Esophagus muscularis mucosa (tissue), 3 donors: ENCODE data around the gene MOSPD2.

Experiments
- POLR2AphosphoS5 ChIP-seq, 2 donors: sonication (generic); formaldehyde crosslinking; IDR thresholded peaks; one replicate each; pipeline ENCODE4 v1.6.1; 2017; ENCODE audit warnings: antibody characterized with exemption in 2 of 2
- TF ChIP-seq, protein P1 (sequence below), 3 experiments: fragments of 200-600 bp in 2 of 3; fragments of 450-650 bp in 1 of 3; sonication (generic) in 2 of 3; IDR thresholded peaks; one replicate each; pipeline ENCODE4 v1.5.1; 2017 to 2019; ENCODE audit warnings: antibody characterized with exemption in 3 of 3, mild to moderate bottlenecking in 2 of 3, moderate library complexity in 1 of 3

DNA sequence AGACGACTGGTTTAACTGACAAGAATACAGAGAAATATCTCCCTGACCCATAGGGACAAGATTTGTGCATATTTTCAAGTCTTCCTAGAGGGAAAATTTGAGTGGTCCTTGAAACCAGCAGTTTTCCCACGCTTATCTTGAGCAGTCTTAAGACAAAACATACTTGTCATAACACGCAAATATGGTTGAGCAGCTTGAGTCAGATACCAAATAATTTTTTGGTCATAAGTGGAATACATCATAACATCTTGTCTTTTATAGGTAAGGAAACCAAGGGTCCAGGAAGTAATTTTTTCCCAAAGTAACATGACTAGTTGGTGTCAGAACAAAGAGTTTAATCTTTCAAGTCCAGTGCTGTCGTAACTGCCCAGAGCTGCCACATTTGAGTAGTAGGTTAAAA, 50.5 kb downstream of the MOSPD2 start:
- TF ChIP-seq, protein P1, sequence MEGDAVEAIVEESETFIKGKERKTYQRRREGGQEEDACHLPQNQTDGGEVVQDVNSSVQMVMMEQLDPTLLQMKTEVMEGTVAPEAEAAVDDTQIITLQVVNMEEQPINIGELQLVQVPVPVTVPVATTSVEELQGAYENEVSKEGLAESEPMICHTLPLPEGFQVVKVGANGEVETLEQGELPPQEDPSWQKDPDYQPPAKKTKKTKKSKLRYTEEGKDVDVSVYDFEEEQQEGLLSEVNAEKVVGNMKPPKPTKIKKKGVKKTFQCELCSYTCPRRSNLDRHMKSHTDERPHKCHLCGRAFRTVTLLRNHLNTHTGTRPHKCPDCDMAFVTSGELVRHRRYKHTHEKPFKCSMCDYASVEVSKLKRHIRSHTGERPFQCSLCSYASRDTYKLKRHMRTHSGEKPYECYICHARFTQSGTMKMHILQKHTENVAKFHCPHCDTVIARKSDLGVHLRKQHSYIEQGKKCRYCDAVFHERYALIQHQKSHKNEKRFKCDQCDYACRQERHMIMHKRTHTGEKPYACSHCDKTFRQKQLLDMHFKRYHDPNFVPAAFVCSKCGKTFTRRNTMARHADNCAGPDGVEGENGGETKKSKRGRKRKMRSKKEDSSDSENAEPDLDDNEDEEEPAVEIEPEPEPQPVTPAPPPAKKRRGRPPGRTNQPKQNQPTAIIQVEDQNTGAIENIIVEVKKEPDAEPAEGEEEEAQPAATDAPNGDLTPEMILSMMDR (IDR thresholded peaks at IDR 0.05) = no peak
- TF ChIP-seq POLR2AphosphoS5 (IDR thresholded peaks at IDR 0.05) = no peak
